Right ventricle myocardium superior (tissue), 1 donor: ENCODE data around the gene SNX8. TPM values are rescaled to one million over a fixed set of nuclear protein-coding genes. Genes with fewer than 3 reads are reported as not detected.

Experiments used
- ATAC-seq: fragments of 200-7000 bp; cut with Tn5 transposase; one replicate; pipeline ENCODE4 v1.9.1; 2020; ENCODE audit warnings: mild to moderate bottlenecking; ENCODE audit not compliant: poor library complexity
- DNase-seq: peaks from one replicate; pipeline ENCODE4 v3.0.0-alpha.2; 2020
- intact Hi-C: fragments of 100-400 bp; cut with DNase I; formaldehyde crosslinking; loops from one replicate; pipeline ENCODE4 v1.11.2; 2022
- total RNA-seq: library from RNA; stranded (reverse); fragmentation: NEBNext Ultra II Directional; extraction: Animal tissue kit (Norgen Biotek cat#: 25700); gene quantifications from one replicate; pipeline ENCODE4 v1.2.1, GENCODE V29; 2021
- donor health status: DM: no; HTN: yes; CAD: no; lungs with severe emphysema.

SNX8 gene
- total RNA-seq, 1 donor from 2014 or later, result 19.1 TPM

DNA sequence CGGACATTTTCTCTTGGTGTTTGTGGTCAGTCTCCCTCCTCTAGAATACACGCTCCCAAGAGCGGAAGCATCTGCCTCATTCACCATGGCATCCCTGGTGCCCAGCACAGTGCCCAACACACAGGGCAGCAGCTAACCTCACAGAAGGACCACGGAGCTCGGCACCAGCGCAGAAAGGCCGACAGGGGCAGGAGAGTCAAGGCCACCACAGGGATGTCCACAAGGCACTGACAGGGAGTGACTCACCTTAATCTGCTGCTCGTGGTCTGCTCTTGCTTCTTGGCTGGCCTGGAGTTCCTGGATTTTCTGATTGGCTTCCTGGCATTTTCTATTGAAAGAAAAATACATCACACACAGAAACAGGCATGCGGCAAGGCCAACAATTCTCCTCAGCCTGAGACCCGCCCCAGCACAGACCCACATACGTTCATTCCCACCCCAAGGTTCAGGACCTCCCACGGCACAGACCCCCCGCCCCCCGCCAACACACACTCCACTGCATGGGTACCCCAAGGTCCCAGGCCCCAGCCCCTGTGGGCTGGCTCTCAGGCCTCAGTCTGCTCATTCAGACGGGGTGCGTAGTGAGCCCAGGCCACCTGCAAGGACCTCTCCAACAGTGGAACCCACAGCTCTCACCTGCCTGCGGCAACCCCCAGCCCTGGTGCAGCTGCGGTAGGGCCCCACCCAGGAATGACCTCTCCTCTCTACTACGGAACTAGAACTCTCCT, 96.4 kb downstream of the SNX8 start:
- intact Hi-C loops, result no loop called here
- DNase-seq, result no peak
- no peak for ATAC-seq

DNA sequence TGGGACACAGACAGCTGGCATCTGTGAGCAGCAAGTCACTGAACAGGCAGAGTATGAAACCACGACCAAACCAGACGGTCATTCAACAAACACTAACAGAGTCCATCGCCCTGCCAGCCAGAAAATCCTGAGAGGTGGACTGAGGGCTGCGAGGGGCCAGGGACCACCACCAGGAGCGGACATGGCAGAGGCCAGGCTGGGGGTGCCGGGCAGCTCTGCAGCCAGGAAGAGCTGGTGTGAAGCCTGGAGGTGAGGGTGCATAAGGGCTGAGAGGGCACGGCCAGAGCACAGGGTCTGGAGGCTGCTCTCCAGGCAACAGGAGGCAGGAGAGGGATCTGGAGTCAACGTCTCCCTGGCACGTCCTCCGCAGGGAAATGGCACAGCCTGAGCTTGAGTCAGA, 97.0 kb downstream of the SNX8 start:
- intact Hi-C loops, result no loop called here
- ATAC-seq, result no peak
- no peak for DNase-seq

- DNase-seq, result no peak
- ATAC-seq, result no peak
Measured at GRCh38 chr7:2215851-2216250, 98.4 kb downstream of the SNX8 start.

DNA sequence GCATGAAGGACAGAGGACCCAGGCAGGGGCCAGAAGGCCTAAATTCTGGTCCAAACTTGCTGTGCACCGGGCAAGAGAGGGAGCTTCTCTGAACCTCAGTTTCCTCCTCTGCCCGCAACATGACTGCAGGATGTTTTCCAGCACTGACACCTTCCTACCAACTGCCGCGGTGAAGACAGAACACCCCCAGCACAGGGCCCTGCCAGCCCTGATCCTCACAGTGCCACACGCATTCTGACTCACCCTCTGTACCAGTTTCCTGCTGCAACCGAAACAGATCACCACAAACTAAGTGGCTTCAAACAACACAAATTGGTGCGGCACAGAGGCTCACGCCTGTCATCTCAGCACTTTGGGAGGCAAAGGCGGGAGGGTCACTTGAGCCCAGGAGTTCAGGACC, 99.6 kb downstream of the SNX8 start:
- ATAC-seq (peak; percentile 29), DNase-seq (peak; percentile 14)
- intact Hi-C loops, result loop anchor here (5.0 kb wide), 2 partner anchors 552 to 632 kb away; no protein-coding TSS in a partner anchor

More at GRCh38 chr7:2215851-2216250, 98.4 kb downstream of the SNX8 start:
- intact Hi-C loops, result no loop called here

DNA sequence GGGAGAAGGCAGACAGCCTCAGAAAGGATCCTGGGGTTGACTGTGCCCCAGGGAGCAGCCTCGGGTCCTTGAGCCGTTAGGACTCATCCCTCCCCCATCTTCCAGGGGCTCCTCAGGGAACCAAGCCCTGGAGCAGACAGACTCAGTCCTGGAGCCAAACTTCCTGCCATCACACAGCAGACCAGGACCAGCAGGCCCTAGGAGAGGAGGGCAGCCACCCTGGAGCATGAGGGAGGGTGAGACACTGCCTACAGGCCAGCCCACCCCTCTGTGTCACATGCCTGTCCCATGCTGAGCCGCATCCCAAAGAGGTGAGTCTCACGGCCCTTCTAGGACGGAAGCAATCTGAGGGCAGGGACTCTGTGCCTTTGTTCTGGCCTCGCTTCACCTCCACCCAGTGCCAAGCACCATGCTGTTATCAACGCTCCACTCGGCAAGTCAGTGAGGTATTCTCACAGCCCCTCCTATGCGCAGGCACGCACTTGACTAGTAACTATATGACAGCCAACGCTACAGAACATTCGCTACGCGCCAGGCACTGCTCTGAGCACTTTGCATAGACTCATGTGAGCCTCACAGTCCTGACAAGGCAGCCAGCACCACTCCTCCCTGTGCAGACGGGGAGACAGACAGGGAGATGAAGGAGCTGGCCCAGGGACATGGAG, 100.6 kb downstream of the SNX8 start:
- intact Hi-C loops, result loop anchor here (5.0 kb wide), 2 partner anchors 551 to 631 kb away; no protein-coding TSS in a partner anchor
- ATAC-seq (peak; percentile 85), DNase-seq (peak; percentile 84)

GRCh38 chr7:2212906-2213305, 101.3 kb downstream of the SNX8 start:
- intact Hi-C loops, result loop anchor here (5.0 kb wide), 2 partner anchors 551 to 631 kb away; no protein-coding TSS in a partner anchor

DNA sequence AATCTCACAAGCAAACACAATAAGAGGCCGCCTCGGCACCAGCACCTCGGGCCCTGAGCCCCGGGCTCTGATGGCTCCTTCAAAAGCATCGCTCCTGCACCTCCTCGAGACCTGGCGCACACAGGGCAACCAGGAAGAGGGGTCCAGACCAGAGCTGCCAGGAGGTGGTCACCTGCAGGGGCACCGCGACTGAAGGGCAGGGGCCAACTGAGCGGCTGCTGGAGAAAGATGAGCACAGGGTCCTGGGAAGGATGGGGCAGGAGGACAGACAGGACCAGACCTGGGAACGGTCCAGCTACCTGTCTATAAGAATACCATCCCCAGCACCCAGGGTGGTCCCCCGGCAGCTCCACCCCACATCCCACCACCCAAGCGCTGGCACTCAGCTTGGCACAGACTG, 102.3 kb downstream of the SNX8 start:
- DNase-seq (peak; percentile 26), ATAC-seq (no peak)
- intact Hi-C loops, result loop anchor here (5.0 kb wide), 2 partner anchors 550 to 630 kb away; no protein-coding TSS in a partner anchor

More at GRCh38 chr7:2212906-2213305, 101.3 kb downstream of the SNX8 start:
- ATAC-seq (no peak), DNase-seq (peak; percentile 8)

- DNase-seq (peak; percentile 32), ATAC-seq (no peak)
- intact Hi-C loops, result loop anchor here (5.0 kb wide), 2 partner anchors 549 to 629 kb away; no protein-coding TSS in a partner anchor
Measured at GRCh38 chr7:2211259-2211880, 102.9 kb downstream of the SNX8 start.

- ATAC-seq (no peak), DNase-seq (peak; percentile 35)
- intact Hi-C loops, result loop anchor here (5.0 kb wide), 2 partner anchors 548 to 628 kb away; no protein-coding TSS in a partner anchor
Measured at GRCh38 chr7:2210551-2211258, 103.5 kb downstream of the SNX8 start.

DNA sequence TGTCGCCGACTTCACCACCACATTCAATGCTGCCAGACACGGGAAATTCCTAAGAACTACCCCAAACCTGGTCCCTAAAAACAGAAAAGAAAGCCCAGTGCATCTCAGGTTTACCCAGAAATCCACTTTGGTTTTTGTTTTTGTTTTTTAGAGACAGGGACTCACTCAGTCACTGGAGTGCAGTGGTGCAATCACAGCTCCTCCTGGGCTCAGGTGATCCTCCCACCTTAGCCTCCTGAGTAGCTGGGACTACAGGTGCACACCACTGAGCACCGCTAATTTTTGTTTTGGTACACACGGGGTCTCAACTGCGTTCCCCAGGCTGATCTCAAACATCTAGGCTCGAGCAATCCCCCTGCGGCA, 104.3 kb downstream of the SNX8 start:
- intact Hi-C loops, result loop anchor here (5.0 kb wide), 2 partner anchors 548 to 628 kb away; no protein-coding TSS in a partner anchor
- ATAC-seq (no peak), DNase-seq (peak; percentile 24)

- DNase-seq (peak; percentile 84), ATAC-seq (peak; percentile 62)
- intact Hi-C loops, result no loop called here
Measured at GRCh38 chr7:2209146-2209960, 104.9 kb downstream of the SNX8 start.

GRCh38 chr7:2208712-2209111, 105.5 kb downstream of the SNX8 start:
- ATAC-seq (no peak), DNase-seq (no peak)
- intact Hi-C loops, result no loop called here

- intact Hi-C loops, result no loop called here
- ATAC-seq (no peak), DNase-seq (peak; percentile 27)
Measured at GRCh38 chr7:2205036-2205780, 109.0 kb downstream of the SNX8 start.

DNA sequence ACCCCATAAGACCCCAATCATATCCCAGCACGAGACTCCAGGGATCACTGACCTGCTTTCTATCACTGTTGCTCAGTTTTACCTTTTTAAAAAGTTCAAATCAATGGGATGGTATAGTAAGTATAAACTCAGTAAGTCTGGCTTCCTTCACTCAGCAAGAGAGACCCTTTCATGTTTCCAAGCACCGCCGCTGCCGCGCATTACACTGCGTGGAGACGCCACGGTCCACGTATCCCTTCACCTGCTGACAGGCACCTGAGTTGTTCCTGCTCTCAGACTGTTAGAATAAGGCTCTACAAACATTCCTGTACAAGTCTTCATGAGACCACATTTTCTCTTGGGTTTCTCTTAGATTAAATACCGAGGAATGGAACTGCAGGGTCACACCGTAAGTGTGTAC, 109.8 kb downstream of the SNX8 start:
- peak; percentile 17 for DNase-seq
- no peak for ATAC-seq
- intact Hi-C loops, result loop anchor here (5.0 kb wide), 1 partner anchor 102 kb away; no protein-coding TSS in a partner anchor

GRCh38 chr7:2203766-2204300, 110.4 kb downstream of the SNX8 start:
- intact Hi-C loops, result loop anchor here (5.0 kb wide), 1 partner anchor 102 kb away; no protein-coding TSS in a partner anchor
- DNase-seq (peak; percentile 28), ATAC-seq (peak; percentile 63)

GRCh38 chr7:2202901-2203765, 111.1 kb downstream of the SNX8 start:
- ATAC-seq (peak; percentile 50), DNase-seq (peak; percentile 32)
- intact Hi-C loops, result loop anchor here (5.0 kb wide), 1 partner anchor 101 kb away; no protein-coding TSS in a partner anchor
